ENCODE results near the gene C1orf210. TPM values are rescaled to one million over a fixed set of nuclear protein-coding genes. Genes with fewer than 3 reads are reported as not detected.

The C1orf210 gene
- total RNA-seq, 1 experiment from 2014 or later: 12.8 TPM

DNA sequence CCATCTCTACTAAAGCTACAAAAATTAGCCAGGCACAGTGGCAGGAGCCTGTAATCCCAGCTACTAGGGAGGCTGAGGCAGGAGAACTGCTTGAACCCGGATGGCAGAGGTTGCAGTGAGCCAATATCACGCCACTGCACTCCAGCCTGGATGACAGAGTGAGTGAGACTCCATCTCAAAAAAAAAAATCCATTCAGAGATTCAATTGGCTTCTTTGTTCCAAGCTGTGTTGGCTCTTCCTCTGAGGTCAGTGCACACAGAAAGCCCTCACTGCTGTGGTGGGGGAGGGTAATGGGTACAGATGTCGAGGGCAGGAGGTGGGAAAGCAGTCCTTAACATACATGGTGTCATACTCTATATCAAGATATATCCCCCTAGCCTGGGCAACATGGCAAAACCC lies 30.1 kb upstream of the C1orf210 start:
- no peak for ATAC-seq
- CTCF ChIA-PET: no interaction called here
- POLR2A ChIA-PET: interaction anchor here (0.7 kb wide), 1 partner anchor 30 kb away, joined by 3 read pairs; the partner anchor contains the start of gene C1orf210

GRCh38 chr1:43314233-43314632 lies 28.9 kb upstream of the C1orf210 start:
- H3K4me3 Mint-ChIP-seq: no peak overlapping the region
- no peaks in the 10 kb centered on the region for H3K27me3 Mint-ChIP-seq (ENCODE audit: low read depth)
- peaks cover 6% of the 10 kb centered on the region for H3K4me1 Mint-ChIP-seq
- DNase-seq (ENCODE audit: low spot score) (no peak), ATAC-seq (no peak)
- H3K9me3 Mint-ChIP-seq: no peaks in the 10 kb centered on the region
- H3K36me3 Mint-ChIP-seq: no peaks in the 10 kb centered on the region
- CTCF ChIA-PET: interaction anchor here (1.5 kb wide), 1 partner anchor 29 kb away, joined by 3 read pairs; the partner anchor contains the start of gene C1orf210
- H3K27ac Mint-ChIP-seq: no peak overlapping the region
- POLR2A ChIA-PET: no interaction called here
- TF ChIP-seq, protein P1, sequence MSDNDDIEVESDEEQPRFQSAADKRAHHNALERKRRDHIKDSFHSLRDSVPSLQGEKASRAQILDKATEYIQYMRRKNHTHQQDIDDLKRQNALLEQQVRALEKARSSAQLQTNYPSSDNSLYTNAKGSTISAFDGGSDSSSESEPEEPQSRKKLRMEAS (CRISPR knock-in tag; IDR thresholded peaks at IDR 0.05): no peak
- no peak for TF ChIP-seq OVOL2 (CRISPR knock-in tag; IDR thresholded peaks at IDR 0.05; ENCODE audit: borderline replicate concordance)
- TF ChIP-seq, protein P2, sequence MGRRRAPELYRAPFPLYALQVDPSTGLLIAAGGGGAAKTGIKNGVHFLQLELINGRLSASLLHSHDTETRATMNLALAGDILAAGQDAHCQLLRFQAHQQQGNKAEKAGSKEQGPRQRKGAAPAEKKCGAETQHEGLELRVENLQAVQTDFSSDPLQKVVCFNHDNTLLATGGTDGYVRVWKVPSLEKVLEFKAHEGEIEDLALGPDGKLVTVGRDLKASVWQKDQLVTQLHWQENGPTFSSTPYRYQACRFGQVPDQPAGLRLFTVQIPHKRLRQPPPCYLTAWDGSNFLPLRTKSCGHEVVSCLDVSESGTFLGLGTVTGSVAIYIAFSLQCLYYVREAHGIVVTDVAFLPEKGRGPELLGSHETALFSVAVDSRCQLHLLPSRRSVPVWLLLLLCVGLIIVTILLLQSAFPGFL (CRISPR knock-in tag; IDR thresholded peaks at IDR 0.05; ENCODE audit: borderline replicate concordance): no peak
- TF ChIP-seq CBFB (CRISPR knock-in tag; IDR thresholded peaks at IDR 0.05; ENCODE audit: low read depth): no peak
- TF ChIP-seq, protein P3, sequence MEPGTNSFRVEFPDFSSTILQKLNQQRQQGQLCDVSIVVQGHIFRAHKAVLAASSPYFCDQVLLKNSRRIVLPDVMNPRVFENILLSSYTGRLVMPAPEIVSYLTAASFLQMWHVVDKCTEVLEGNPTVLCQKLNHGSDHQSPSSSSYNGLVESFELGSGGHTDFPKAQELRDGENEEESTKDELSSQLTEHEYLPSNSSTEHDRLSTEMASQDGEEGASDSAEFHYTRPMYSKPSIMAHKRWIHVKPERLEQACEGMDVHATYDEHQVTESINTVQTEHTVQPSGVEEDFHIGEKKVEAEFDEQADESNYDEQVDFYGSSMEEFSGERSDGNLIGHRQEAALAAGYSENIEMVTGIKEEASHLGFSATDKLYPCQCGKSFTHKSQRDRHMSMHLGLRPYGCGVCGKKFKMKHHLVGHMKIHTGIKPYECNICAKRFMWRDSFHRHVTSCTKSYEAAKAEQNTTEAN (CRISPR knock-in tag; IDR thresholded peaks at IDR 0.05): no peak
- TF ChIP-seq USF2 (CRISPR knock-in tag; IDR thresholded peaks at IDR 0.05): no peak
- TF ChIP-seq CTCF (IDR thresholded peaks at IDR 0.05): no peak

More for the DNA sequence above, 30.1 kb upstream of the C1orf210 start:
- no peaks in the 10 kb centered on the region for H3K36me3 Mint-ChIP-seq
- no peak overlapping the region for H3K27ac Mint-ChIP-seq
- H3K4me3 Mint-ChIP-seq: no peak overlapping the region
- H3K9me3 Mint-ChIP-seq: no peaks in the 10 kb centered on the region
- no peaks in the 10 kb centered on the region for H3K27me3 Mint-ChIP-seq (ENCODE audit: low read depth)
- H3K4me1 Mint-ChIP-seq: peaks cover 6% of the 10 kb centered on the region
- DNase-seq (ENCODE audit: low spot score): no peak
- TF ChIP-seq IRF2 (CRISPR knock-in tag; IDR thresholded peaks at IDR 0.05; ENCODE audit: borderline replicate concordance, low read depth): no peak
- TF ChIP-seq GTF2I (CRISPR knock-in tag; conservative IDR thresholded peaks at IDR 0.05): no peak
- no peak for TF ChIP-seq OVOL2 (CRISPR knock-in tag; IDR thresholded peaks at IDR 0.05; ENCODE audit: borderline replicate concordance)

DNA sequence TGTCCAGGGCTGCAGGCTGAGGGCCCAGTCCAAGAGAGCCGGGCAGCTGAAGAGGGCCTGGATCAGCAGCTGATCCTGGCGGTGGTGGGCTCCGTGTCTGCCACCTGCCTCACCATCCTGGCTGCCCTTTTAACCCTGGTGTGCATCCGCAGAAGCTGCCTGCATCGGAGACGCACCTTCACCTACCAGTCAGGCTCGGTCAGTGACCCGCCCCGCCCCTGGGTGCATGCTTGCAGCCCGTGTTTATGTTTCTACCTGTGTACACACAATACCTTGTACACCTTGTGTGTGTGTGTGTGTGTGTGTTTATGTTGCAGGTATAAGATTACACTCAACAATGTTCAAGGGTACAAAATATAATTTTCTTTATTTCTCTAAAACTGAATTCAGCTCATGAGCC lies 28.4 kb upstream of the C1orf210 start:
- no peak overlapping the region for H3K27ac Mint-ChIP-seq
- POLR2A ChIA-PET: no interaction called here
- peaks cover 6% of the 10 kb centered on the region for H3K4me1 Mint-ChIP-seq
- CTCF ChIA-PET: interaction anchor here (1.5 kb wide), 1 partner anchor 29 kb away, joined by 3 read pairs; the partner anchor contains the start of gene C1orf210
- no peak overlapping the region for H3K4me3 Mint-ChIP-seq
- H3K27me3 Mint-ChIP-seq (ENCODE audit: low read depth): no peaks in the 10 kb centered on the region
- no peaks in the 10 kb centered on the region for H3K36me3 Mint-ChIP-seq
- DNase-seq (ENCODE audit: low spot score) (no peak), ATAC-seq (no peak)
- no peaks in the 10 kb centered on the region for H3K9me3 Mint-ChIP-seq
- TF ChIP-seq, protein P3 (CRISPR knock-in tag; IDR thresholded peaks at IDR 0.05): no peak
- no peak for TF ChIP-seq TP53 (CRISPR knock-in tag; IDR thresholded peaks at IDR 0.05)
- TF ChIP-seq, protein P4, sequence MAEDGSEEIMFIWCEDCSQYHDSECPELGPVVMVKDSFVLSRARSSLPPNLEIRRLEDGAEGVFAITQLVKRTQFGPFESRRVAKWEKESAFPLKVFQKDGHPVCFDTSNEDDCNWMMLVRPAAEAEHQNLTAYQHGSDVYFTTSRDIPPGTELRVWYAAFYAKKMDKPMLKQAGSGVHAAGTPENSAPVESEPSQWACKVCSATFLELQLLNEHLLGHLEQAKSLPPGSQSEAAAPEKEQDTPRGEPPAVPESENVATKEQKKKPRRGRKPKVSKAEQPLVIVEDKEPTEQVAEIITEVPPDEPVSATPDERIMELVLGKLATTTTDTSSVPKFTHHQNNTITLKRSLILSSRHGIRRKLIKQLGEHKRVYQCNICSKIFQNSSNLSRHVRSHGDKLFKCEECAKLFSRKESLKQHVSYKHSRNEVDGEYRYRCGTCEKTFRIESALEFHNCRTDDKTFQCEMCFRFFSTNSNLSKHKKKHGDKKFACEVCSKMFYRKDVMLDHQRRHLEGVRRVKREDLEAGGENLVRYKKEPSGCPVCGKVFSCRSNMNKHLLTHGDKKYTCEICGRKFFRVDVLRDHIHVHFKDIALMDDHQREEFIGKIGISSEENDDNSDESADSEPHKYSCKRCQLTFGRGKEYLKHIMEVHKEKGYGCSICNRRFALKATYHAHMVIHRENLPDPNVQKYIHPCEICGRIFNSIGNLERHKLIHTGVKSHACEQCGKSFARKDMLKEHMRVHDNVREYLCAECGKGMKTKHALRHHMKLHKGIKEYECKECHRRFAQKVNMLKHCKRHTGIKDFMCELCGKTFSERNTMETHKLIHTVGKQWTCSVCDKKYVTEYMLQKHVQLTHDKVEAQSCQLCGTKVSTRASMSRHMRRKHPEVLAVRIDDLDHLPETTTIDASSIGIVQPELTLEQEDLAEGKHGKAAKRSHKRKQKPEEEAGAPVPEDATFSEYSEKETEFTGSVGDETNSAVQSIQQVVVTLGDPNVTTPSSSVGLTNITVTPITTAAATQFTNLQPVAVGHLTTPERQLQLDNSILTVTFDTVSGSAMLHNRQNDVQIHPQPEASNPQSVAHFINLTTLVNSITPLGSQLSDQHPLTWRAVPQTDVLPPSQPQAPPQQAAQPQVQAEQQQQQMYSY (CRISPR knock-in tag; IDR thresholded peaks at IDR 0.05): no peak
- no peak for TF ChIP-seq ZNF219 (CRISPR knock-in tag; IDR thresholded peaks at IDR 0.05; ENCODE audit: borderline replicate concordance)
- no peak for TF ChIP-seq ZNF396 (CRISPR knock-in tag; IDR thresholded peaks at IDR 0.05; ENCODE audit: borderline replicate concordance)
- TF ChIP-seq TEAD1 (CRISPR knock-in tag; IDR thresholded peaks at IDR 0.05): no peak
- TF ChIP-seq FOXP1 (CRISPR knock-in tag; IDR thresholded peaks at IDR 0.05; ENCODE audit: borderline replicate concordance): no peak
- no peak for TF ChIP-seq FOXJ3 (CRISPR knock-in tag; IDR thresholded peaks at IDR 0.05; ENCODE audit: borderline replicate concordance)
- TF ChIP-seq KAT7 (CRISPR knock-in tag; IDR thresholded peaks at IDR 0.05; ENCODE audit: borderline replicate concordance): no peak
- no peak for TF ChIP-seq ZNF671 (CRISPR knock-in tag; IDR thresholded peaks at IDR 0.05)
- TF ChIP-seq MXD4 (CRISPR knock-in tag; IDR thresholded peaks at IDR 0.05; ENCODE audit: borderline replicate concordance): no peak
